ENCODE data around the gene BPHL. TPM values are rescaled to one million over a fixed set of nuclear protein-coding genes. Genes with fewer than 3 reads are reported as not detected.
"Not testable (repeated sequence)": the region's sequence is repeated elsewhere in the genome, so short reads cannot be mapped to it uniquely, and the experiment has no call there.

The BPHL gene
- total RNA-seq, 2 experiments from 2014 or later, result 9.7 to 20.9 TPM

DNA sequence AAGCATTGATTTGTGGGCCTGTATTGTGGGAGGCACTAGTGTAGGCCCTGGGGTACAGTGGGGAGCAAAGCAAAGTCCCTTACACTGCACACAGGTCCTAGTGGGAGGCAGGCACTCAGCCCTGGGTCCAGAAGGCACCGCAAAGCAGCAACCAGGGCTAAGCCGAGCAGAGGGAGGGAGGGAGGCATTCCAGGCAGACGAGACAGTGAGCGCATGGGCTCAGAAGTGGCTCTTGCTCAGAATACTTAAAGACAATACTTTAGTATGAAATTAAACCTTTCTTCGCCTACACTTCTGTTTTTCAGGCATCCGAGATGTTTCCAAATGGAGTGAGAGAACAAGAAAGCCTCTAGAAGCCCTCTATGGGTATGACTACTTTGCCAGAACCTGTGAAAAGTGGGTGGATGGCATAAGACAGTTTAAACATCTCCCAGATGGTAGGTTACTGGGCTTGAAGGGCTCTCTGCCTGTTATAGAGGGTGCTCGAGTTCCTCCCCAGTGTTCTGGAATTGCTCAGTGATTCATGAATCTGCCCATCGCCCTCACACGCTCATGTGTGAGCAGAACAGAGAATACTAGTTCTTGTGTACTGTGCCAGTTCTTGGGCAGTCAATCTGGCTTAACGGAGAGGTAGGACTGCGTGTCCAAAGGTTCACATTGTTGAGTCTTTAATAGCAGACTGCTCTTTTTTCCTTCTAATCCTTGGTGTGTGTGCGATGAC, 18.7 kb downstream of the BPHL start:
- Histone ChIP-seq H3K9me2 (ENCODE audit: insufficient read depth, low read length) (no peaks in the 10 kb centered on the region), H4K20me1 (ENCODE audit: insufficient read depth, low read length) (no peaks in the 10 kb centered on the region), H3K9me3 (ENCODE audit: low read length) (no peaks in the 10 kb centered on the region), H3K36me3 (ENCODE audit: insufficient read depth, low read length) (0 out of 2 replicates have a peak, but pooled peaks cover 4% of the 10 kb centered on the region), H3K4me3 (ENCODE audit: low read depth, low read length, poor library complexity, severe bottlenecking) (no peak overlapping the region), H3K4me1 (ENCODE audit: insufficient read depth, low read length, poor library complexity, severe bottlenecking) (peaks cover 17% of the 10 kb centered on the region), H3K79me2 (ENCODE audit: insufficient read depth, low read depth, low read length) (no peaks in the 10 kb centered on the region), H2AFZ (ENCODE audit: low read length) (no peak overlapping the region), H3K4me2 (ENCODE audit: low read length) (no peak overlapping the region), H3K27ac (ENCODE audit: low read depth, low read length, poor library complexity, severe bottlenecking) (no peak overlapping the region)
- POLR2A ChIA-PET, result interaction anchor here (0.9 to 2.2 kb wide), 2 partner anchors 15 to 25 kb away, joined by 4 to 6 read pairs; no protein-coding TSS in a partner anchor
- no TSS peak for BruUV-seq (replicated peaks)
- CTCF ChIA-PET (ENCODE audit: unreplicated experiment), result no interaction called here
- DNase-seq (ENCODE audit: low spot score), result no peak
- TF ChIP-seq, protein P1, sequence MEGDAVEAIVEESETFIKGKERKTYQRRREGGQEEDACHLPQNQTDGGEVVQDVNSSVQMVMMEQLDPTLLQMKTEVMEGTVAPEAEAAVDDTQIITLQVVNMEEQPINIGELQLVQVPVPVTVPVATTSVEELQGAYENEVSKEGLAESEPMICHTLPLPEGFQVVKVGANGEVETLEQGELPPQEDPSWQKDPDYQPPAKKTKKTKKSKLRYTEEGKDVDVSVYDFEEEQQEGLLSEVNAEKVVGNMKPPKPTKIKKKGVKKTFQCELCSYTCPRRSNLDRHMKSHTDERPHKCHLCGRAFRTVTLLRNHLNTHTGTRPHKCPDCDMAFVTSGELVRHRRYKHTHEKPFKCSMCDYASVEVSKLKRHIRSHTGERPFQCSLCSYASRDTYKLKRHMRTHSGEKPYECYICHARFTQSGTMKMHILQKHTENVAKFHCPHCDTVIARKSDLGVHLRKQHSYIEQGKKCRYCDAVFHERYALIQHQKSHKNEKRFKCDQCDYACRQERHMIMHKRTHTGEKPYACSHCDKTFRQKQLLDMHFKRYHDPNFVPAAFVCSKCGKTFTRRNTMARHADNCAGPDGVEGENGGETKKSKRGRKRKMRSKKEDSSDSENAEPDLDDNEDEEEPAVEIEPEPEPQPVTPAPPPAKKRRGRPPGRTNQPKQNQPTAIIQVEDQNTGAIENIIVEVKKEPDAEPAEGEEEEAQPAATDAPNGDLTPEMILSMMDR (conservative IDR thresholded peaks at IDR 0.05; ENCODE audit: low read length), result no peak
- TF ChIP-seq EZH2phosphoT487 (IDR thresholded peaks at IDR 0.05; ENCODE audit: borderline replicate concordance, low read depth, low read length), result no peak
- intact Hi-C loops (cut with micrococcal nuclease; ENCODE audit: unreplicated experiment), result no loop called here

DNA sequence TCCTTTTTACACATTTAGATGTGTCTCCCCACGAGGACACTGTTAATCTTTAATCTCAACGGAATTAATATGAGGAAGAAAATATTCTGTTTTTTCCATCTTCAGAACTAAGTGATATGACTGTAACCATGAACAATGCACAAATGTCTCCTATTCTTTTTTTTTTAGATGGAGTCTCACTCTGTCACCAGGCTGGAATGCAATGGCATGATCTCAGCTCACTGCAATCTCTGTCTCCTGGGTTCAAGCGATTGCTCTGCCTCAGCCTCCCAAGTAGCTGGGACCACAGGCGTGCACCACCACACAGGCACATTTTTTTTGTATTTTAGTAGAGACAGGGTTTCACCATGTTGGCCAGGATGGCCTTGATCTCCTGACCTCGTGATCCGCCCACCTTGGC, 19.4 kb downstream of the BPHL start:
- POLR2A ChIA-PET, result interaction anchor here (0.7 to 2.6 kb wide), 4 partner anchors 10 to 121 kb away, joined by 3 to 13 read pairs (median 4); partner anchors contain the start of genes PSMG4 and TUBB2A
- H3K9me2 ChIP-seq (ENCODE audit: insufficient read depth, low read length); H2AFZ ChIP-seq (ENCODE audit: low read length); BruUV-seq (replicated peaks); H3K9me3 ChIP-seq (ENCODE audit: low read length); H3K4me2 ChIP-seq (ENCODE audit: low read length); CTCF ChIA-PET (ENCODE audit: unreplicated experiment); H3K79me2 ChIP-seq (ENCODE audit: insufficient read depth, low read depth, low read length); DNase-seq (ENCODE audit: low spot score); H3K27ac ChIP-seq (ENCODE audit: low read depth, low read length, poor library complexity, severe bottlenecking); H4K20me1 ChIP-seq (ENCODE audit: insufficient read depth, low read length); H3K36me3 ChIP-seq (ENCODE audit: insufficient read depth, low read length); H3K4me3 ChIP-seq (ENCODE audit: low read depth, low read length, poor library complexity, severe bottlenecking): not testable (repeated sequence)
- intact Hi-C loops (cut with micrococcal nuclease; ENCODE audit: unreplicated experiment), result loop anchor here (2.0 kb wide), 1 partner anchor 15 kb away; no protein-coding TSS in a partner anchor
- peaks cover 17% of the 10 kb centered on the region for H3K4me1 ChIP-seq (ENCODE audit: insufficient read depth, low read length, poor library complexity, severe bottlenecking)

DNA sequence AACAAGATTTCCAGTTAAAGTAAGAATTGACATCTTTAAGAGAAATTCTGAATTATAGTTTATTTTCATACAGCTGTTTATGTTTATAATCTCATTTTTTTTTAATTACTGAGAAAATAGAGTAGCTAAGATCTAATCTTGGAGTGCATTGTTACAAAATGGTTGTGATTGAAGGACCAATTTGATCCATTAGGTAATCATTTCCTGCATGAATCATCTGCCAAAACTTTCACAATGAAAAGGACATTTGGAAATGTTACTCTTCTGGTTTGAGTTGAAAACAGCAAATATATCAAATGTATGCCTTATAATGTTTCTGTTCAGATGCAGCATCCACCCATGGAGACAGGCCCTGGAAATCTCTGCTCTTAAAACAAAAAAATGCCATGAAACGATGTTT, 19.8 kb downstream of the BPHL start:
- peaks cover 17% of the 10 kb centered on the region for H3K4me1 ChIP-seq (ENCODE audit: insufficient read depth, low read length, poor library complexity, severe bottlenecking)
- no peak for DNase-seq (ENCODE audit: low spot score)
- intact Hi-C loops (cut with micrococcal nuclease; ENCODE audit: unreplicated experiment), result loop anchor here (2.0 kb wide), 1 partner anchor 14 kb away; no protein-coding TSS in a partner anchor
- ChIA-PET POLR2A (interaction anchor here (0.6 to 2.6 kb wide), 6 partner anchors 10 to 1317 kb away, joined by 3 to 13 read pairs (median 3); partner anchors contain the start of genes PSMG4 and TUBB2A), CTCF (ENCODE audit: unreplicated experiment) (no interaction called here)
- no peaks in the 10 kb centered on the region for H3K79me2 ChIP-seq (ENCODE audit: insufficient read depth, low read depth, low read length)
- no TSS peak for BruUV-seq (replicated peaks)
- 0 out of 2 replicates have a peak, but pooled peaks cover 4% of the 10 kb centered on the region for H3K36me3 ChIP-seq (ENCODE audit: insufficient read depth, low read length)
- H4K20me1 ChIP-seq (ENCODE audit: insufficient read depth, low read length), result no peaks in the 10 kb centered on the region
- no peaks in the 10 kb centered on the region for H3K9me2 ChIP-seq (ENCODE audit: insufficient read depth, low read length)
- H2AFZ ChIP-seq (ENCODE audit: low read length), result no peak overlapping the region
- no peak overlapping the region for H3K27ac ChIP-seq (ENCODE audit: low read depth, low read length, poor library complexity, severe bottlenecking)
- H3K4me2 ChIP-seq (ENCODE audit: low read length), result no peak overlapping the region
- no peaks in the 10 kb centered on the region for H3K9me3 ChIP-seq (ENCODE audit: low read length)
- H3K4me3 ChIP-seq (ENCODE audit: low read depth, low read length, poor library complexity, severe bottlenecking), result no peak overlapping the region
- TF ChIP-seq, protein P1 (conservative IDR thresholded peaks at IDR 0.05; ENCODE audit: low read length), result no peak
- TF ChIP-seq EZH2phosphoT487 (IDR thresholded peaks at IDR 0.05; ENCODE audit: borderline replicate concordance, low read depth, low read length), result no peak
